ENCODE data around the gene TMEM164. TPM values are rescaled to one million over a fixed set of nuclear protein-coding genes. Genes with fewer than 3 reads are reported as not detected.

The TMEM164 gene
- polyA plus RNA-seq, 12 donors: 18.4 to 33.2 (median 27.0) TPM; not detected in 1

- DNase-seq: no peak
Observed at GRCh38 chrX:110201799-110202198, 198.9 kb downstream of the TMEM164 start.

- DNase-seq: no peak
Observed at GRCh38 chrX:110204986-110205385, 202.1 kb downstream of the TMEM164 start.

GRCh38 chrX:110208092-110208491 is 205.2 kb downstream of the TMEM164 start:
- no peak for DNase-seq

GRCh38 chrX:110210417-110211139 is 207.7 kb downstream of the TMEM164 start:
- no peak for DNase-seq

GRCh38 chrX:110211340-110211739 is 208.4 kb downstream of the TMEM164 start:
- DNase-seq: no peak

- no peak for DNase-seq
Observed at GRCh38 chrX:110212299-110212698, 209.4 kb downstream of the TMEM164 start.

- no peak for DNase-seq
Observed at GRCh38 chrX:110213183-110213582, 210.3 kb downstream of the TMEM164 start.

- DNase-seq: no peak
Observed at GRCh38 chrX:110214684-110215083, 211.8 kb downstream of the TMEM164 start.

GRCh38 chrX:110215411-110215810 is 212.5 kb downstream of the TMEM164 start:
- DNase-seq: no peak

- no peak for DNase-seq
Observed at GRCh38 chrX:110216027-110216426, 213.1 kb downstream of the TMEM164 start.

GRCh38 chrX:110218591-110218990 is 215.7 kb downstream of the TMEM164 start:
- DNase-seq: no peak

- no peak for DNase-seq
Observed at GRCh38 chrX:110219920-110220319, 217.0 kb downstream of the TMEM164 start.

- no peak for DNase-seq
Observed at GRCh38 chrX:110222497-110223257, 219.8 kb downstream of the TMEM164 start.

GRCh38 chrX:110224926-110225617 is 222.2 kb downstream of the TMEM164 start:
- DNase-seq: no peak

- DNase-seq: no peak
Observed at GRCh38 chrX:110226931-110227330, 224.0 kb downstream of the TMEM164 start.
